Mesenteric fat pad (tissue), 1 donor: ENCODE measurements around the gene CHD5. TPM values are rescaled to one million over a fixed set of nuclear protein-coding genes. Genes with fewer than 3 reads are reported as not detected.

Source experiments
- DNase-seq: peaks from one replicate; pipeline ENCODE4 v3.0.0-alpha.2; 2020; ENCODE audit warnings: low spot score
- total RNA-seq: library from RNA; stranded (reverse); fragmentation: NEBNext Ultra II Directional; extraction: Animal tissue kit (Norgen Biotek cat#: 25700); gene quantifications from one replicate; pipeline ENCODE4 v1.2.1, GENCODE V29; 2021
- donor health status: DM: yes; HTN: yes; CAD: no.

CHD5 gene
- total RNA-seq, 1 donor from 2014 or later = 0.13 TPM

DNA sequence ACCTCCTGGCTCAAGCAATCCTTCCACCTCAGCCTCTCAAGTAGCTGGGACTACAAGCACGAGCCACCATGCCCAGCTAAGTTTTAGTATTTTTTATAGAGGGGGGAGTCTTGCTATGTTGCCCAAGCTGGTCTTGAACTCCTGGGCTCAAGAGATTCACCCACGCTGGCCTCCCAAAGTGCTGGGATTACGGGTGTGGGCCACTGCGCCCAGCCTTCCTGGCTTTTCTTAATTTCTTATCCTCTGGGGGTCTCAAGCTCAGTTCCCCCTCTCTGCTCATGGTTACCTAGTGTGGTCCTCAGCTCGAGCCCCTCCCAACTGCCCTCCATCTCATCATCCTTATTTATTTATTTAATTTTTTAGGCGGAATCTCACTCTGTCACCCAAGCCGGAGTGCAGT lies 22.1 kb upstream of the CHD5 start:
- no peak for DNase-seq

DNA sequence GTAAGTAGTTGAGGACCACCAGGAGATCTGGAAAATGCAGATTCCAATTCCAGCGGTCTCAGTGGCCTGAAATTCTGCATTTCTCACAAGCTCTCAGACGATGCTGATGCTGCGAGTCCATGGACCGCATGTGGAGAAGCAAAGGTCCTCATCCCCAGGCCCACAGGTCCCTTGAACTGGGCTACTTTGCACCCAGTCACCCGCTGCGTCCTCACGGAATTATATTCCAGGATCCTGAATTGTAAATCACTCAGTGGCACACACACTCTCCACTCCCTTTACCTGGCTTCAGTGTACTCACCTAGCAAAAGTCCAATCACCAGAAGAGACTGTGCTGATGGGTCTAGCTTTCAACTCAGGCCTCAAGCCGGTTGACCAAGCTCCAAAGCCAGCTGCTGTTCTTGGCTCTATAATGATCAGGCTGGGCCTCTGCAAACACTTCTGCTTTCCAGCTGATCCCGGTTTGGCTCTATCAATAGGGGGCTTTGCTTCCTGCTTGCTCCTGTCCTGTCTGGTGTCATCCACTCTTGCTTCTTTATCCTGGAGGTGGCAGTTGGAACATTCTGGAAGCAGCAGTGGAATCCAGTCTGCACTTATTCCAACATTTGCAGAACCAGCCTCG lies 20.2 kb upstream of the CHD5 start:
- no peak for DNase-seq

DNA sequence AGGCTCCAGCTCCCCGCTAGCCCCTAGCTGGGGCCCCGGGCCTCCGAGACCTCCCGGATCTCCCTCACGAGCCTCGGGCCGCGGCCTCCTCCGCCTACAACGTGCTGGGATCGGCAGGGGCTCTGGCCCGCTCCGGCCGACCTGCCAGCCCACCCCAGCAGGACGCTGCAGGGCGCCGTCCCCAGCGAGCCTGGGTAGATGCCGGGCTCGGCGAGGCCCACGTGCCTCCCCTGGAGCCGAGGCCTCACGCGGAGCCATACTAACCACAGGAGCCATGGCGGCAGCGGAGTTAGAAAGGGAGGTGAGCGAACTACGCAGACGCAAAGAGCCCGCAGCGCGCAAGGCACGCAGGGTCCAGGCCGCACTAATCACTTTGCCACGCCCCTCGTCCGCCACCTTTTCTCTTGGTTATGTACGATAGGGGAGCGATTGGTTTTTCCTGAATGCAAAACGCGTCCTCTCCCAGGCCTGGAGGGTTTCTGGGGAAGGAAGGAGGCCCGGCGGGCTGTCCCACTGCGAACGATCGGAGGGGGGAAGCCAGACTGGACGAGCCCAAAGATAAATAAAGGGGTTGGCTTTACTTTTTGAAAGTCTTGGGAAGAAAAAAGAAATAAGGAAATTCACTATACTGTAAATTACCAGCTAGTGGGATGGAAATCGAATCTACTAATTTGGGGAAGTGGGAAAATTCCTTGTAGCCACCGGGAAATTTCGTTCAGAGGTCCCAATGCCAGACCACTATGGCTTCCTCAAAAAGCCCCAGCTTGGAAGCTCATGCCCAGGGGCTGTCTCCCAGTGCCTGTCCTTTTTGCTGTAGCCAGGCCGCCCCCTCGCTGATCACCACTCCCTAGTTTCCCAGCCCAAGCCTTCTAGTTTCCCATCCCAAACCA lies 19.4 kb upstream of the CHD5 start, which contains the start of gene RPL22:
RPL22 (minus strand) TSS at position 298 of the 890 bp plus-strand sequence; CDS start at position 276, 22 bp downstream.
- DNase-seq = peak; percentile 96

DNA sequence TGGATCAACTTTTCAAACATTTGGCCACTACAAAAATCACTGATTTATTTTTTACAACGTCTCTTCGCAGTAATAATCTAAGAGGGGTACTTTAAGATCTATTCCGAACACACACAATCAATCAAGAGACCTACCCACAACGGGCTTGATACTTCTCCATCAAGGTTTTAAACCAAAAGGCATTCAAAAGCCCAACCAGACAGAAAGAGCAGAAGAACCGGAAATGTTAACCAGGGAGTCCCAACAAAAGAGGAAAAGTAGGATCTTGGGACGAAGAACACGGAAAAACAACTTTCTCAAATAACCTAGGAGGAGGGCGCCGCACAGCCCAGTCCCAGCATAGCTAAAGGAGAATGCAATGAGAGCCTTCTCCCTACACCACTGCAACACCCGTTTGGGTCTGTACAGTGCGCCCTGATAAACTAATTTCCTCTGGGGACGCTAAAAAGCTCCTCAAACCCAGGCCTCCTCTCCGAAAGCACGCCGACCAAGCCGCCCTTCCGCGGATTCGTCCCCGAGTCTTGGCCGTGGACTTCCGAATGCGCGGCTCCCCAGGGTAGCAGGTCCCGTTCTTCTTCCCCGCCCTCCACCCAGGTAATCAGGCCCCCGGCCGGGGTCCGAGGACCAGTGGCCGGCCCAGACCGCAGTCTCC lies 18.7 kb upstream of the CHD5 start:
- DNase-seq = no peak

DNA sequence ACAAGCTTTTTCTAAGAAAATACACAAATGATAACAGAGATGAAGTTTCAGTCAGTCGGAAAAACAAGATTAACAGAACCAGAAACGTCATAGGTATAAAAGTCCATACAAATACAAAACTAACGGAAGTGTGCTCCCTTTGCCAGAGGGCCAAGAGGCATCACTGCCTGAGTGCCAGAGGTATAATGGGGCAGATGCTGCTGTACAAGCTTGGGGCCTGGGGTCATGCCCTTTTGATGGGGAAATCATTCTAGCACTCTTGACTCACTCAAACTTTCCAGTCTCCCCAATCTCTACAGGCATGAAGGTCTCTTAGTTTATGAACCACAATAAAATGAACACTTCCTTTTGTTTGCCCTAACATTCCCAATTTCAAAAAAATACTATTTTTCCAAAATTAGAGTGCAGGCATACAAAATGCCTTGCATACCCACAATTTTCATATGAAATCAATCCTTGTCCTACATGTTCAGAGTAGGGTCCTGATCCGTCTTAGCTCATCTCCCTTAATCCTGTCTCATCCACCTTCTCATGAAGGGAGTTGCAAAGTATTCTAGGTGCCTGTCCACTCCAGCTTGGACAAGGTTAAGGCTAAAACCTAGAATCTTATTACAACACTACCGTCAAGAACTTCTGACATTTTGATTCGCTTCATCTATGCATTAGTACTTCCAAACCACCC lies 17.8 kb upstream of the CHD5 start:
- DNase-seq = no peak

DNA sequence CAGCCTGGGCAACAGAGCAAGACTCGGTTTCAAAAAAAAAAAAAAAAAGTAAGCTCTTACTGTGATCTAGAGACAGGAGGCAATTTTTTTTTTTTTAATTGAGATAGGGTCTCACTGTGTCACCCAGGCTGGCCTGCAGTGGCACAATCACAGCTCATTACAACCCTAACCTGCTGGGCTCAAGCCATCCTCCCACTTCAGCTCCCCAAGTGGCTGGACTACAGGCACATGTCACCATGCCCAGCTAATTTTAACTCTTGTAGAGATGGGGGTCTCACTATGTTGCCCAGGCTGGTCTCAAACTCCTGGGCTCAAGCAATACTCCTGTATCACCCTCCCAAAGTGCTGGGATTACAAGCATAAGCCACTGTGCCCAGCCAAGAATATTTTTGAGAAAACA lies 11.8 kb upstream of the CHD5 start:
- no peak for DNase-seq

DNA sequence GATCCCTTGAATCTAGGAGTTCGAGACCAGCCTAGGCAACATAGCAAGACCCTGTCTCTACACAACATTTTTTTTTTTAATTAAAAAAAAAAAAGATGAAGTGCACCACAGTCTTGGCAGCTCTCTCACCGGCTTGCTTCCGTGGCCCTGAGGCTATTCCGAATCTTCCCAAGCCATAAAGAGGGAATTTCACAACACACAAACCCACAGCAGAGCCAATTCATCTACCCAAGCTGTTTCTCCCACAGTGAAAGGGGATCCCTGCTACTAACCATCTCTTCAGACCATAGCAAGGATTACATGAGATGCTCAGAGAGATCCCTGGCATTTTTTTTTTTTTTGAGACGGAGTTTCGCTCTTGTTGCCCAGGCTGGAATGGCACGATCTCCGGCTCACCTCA lies 8.3 kb upstream of the CHD5 start:
- no peak for DNase-seq

DNA sequence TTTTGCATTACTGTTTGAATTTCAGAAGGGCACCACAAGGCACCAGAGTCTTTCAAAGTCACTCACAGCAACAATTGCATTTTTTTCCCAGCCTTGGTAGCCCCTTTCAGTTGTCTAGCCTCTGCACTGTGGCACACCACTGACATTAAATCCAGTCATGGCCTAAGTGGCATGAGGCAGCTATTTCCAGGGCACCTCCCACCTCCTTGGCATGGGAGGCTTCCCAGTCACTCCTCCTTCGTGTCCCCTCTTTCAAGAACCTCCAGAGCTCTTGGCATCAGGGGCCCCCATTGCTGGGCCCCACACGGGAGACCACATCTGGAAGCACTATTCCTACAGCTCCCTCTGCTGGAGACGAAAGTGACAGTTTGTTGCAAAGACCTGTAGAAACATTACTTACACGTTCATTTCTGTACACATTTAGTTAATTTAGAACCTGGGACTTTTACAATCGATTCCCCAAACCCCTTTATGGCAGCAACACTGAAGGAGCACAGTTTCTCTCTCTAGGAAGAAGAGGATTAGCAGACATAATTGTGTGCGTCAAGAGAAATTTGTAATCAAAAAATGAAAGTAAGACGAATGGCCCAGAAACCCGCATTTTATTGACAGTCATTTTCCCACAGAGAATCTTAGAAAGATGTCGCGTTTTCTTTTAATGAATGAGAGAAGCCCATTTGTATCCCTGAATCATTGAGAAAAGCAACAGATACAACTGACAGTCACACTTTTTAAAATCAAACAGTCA lies 5.7 kb upstream of the CHD5 start:
- no peak for DNase-seq

DNA sequence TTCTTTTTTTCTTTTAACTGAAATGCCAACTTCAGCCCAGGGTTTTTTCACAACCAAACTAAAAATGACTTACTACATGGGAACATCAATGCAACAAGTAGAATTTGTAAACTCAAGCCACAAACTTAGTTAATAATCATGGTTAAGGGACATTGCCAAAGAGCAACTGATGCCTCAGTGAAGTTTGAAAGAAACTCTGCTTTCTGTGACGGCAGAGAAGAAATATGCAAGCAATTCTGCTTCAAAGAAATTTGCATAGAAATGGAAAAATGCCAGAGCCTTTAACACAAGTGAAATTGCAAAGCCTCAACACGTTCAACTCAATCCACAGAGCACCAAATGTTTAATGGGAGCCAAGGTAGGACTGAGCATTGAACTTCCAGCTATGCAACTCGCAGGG lies 5.0 kb upstream of the CHD5 start:
- no peak for DNase-seq

DNA sequence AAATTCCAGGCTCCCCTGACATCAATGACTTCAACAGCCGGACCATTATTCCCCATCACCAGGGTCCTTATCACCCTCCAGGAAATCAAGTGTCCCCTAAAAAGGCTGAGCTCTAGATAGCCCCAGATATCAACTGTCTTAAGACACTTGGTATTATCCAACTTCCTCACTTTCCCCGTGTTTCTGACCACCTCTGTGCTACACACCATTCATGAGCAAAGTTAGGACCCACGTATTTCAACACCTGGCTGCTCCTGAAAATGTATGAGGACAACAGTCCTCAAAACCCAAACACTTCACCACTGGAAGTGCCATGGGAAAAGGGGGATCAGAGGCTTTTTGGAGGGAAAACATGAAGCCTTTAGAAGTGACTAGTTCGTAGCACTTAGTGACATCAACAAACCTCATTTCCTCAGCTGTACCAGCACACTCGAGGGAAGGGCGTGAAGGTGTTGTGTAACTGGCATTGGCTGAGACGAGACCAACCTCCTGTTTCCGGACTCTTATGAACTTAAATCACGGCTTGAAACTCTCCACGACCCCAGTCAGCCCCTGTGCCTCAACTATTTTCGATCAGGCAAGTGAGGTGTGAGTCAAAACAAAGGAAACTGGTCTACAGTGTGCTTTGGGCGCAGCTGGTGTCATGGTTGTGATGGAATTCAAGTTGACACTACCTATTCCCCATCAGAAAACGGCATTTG lies 4.1 kb upstream of the CHD5 start:
- DNase-seq = no peak

DNA sequence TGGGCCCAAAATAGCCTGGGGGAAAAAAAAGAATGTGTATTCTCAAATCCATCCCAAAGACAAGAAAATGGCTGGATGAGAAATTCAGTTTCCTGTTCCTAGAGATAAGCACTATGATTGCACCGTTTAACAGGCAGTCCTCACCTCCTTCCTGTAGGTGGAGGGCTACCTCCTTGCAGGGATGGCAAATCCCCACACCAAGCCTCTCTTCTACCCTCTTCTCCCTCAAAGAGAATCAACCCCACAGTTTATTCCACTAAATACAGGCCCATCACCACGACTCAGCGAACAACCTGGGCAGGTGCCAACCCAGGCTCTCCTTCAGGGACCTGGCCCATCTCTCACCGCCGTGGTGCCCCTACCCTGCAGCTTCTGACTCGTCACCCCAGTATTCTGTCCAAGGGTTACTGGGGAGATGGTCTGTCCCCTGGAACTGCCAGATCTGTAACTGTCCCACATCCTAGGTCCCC lies 3.4 kb upstream of the CHD5 start:
- no peak for DNase-seq

DNA sequence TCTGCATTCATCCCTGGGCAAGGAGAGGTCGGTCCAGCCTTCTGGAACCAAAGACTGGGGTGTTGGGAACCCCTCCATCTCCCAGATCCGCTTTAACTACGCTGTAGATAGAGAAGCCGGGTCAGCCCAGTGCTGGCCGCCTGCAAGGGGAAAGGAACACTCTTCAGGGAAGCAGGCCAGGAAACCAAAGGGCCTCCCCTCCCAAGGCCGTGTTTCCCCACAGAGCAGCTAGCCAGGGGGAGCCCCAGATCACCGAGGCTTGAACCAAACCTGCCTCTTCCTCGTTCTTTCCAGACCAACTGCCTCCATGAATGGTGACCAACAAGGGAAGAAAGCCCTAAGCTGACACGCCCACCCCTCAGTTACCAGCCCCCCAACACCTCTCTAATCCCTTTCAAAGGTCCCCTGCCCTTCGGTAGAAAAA lies 1.2 kb upstream of the CHD5 start:
- no peak for DNase-seq

DNA sequence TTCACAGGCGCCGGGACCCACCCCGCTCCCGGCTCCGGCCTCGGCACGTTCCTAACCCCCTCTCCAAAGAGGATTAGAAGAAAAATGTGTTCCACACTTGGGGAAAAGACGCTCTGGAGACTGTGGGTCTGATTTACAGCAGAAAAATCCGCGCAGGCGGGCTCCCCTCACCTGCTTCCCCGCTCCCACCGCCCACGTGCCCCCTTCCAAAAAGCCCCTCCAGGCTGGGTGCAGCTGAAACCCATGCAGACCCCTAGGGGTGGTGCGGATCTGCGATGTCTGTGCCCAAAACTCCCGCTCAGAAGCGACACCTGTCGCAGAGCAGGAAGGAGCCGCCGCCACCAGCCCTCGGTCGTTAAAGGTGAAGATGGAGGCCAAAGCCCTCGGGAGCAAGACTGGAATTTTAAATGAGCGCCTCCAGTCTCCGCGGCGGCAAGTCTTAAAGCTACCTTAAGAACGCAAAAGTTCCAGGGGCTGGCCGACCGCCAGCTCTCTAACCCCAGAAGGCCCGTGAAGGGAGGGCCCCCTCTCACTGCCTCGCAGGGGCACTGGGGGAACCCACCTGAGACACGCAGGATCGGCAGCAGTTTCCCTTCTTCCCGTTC lies 688 bp upstream of the CHD5 start:
- no peak for DNase-seq

DNA sequence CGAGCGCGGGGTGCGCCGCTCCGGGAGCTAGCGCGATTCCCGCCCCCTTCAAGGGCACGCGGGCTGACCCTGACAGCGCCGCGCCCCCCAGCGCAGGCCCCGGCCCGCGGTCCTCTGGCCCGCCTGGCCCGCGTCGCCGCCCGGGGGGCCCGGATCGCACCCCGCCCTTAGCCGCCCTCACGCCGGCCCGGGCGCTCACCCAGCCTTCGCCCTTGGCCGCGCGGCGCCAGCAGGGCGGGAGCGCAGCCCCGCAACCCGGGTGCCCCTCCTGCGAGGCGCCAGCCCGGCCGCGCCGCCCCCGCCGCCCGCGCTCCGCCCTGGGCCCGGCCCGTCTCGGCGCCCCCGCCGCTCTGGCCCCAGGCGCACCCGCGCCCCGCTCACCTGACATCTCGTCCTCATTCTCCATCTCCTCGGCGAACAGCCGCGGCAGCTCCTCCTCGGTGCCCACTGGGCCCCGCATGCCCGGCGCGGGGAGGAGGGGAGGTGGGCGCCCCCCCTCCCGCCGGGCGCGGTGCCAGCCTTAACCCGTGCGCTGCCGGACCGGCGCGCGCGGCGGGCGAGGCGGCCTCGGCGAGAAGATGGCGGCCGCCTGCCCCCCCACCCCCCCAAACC lies 451 bp downstream of the CHD5 start:
- DNase-seq = no peak

DNA sequence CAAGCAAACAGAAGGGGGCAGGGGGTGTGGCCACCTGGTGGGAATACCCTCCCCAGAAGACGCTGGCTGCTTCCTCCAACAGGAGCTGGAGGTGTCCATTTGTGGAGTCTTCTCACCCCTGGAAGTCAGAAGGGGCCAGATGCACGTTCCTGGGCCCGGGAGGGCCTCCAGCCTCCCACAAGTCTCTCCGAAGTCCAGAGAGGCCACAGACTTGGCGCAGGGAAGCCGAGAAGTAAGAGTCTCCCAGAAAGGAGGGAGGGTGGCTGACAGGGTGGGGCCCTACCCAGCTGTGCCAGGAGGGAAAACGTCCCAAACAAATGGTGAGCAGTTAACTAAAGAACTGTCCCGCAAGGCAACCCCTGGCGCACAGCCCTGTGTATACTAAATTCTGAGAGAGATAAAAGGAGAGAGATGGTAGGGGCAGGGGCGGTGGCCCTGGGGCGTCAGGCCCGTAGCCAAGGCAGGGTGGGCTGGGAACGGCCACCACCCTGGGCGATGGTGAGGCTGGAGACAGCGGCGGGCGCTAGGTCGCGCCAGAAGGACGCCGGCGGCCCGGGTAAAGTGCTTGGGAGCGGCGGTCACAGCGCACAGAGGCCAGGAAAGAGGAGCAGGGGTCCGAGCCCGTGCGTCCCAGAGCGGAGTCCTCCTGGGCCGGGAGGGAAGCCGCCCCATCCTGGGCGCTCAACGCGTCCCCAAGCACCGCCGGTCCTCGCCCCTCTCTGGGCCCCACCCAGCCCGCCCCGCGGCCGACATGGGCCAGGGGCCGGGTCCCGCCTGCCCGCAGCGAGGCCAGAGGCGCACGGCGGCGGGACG lies 1.2 kb downstream of the CHD5 start:
- DNase-seq = no peak

DNA sequence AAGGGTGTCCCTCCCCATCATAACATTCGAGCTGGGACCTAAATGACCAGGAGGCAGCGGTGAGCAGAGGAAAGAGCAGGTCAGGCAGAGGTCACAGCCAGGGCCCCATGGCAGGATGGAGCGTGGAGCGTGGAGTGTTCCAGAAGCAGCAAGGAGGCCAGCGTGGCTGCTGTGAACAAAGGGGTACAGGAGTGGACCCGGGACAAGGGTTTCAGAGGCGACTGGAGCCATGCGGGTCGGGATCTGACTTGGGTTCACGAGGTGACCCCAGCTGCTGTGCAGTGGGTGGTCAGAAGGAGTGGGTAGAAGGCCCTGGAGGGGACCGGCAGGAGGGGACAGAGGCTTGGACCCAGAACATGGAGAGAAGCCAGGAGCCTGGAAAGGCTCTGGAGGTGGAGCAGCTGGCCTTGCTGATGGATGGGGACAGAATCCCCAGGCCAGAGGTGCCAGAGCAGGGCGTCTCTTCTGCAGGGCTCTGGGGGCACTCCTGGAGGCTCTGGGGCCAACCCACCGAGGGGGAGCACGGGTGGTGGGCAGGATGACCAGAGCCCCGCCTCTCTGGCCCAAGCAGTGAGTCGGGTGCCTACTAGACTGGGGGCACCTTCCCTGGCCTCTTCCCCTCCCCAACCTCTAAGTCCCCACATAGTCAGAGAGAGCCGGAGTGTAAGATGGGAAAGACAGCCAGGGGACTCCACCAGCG lies 2.3 kb downstream of the CHD5 start:
- DNase-seq = no peak

DNA sequence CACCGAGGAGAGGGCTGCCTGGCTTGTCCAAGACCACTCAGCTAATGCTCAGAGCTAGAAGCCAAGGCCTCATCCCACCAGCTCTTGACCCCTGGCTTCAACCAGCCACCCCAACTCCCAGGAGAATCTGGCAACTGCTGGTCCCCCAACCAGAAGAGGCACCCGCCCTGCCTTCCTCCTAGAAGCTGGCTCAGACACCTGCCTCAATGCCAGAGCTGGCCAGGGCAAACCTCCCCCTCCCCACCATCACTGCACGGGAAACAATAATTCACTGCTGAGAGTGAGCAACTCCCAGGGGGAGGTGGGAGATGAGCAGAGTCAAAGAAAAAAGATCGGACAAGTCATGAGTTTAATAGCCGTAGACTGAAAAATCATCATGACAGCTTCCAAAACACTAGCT lies 3.3 kb downstream of the CHD5 start:
- DNase-seq = no peak

DNA sequence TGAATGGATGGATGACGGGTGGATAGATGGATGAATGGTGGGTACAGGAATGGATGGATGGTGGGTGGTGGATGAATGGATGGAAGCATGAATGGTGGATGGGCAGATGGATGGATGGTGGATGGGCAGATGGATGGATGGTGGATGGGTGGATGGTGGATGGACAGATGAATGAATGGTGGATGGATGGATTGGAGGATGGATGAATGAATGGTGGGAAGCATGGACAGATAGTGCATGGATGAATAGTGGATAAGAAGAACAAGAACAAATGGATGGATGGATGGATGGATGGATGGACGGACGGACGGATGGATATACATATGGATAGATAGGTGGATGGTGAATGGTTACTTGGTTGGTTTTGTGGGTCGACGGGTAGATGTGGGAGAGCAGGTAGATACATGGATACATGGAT lies 4.7 kb downstream of the CHD5 start:
- DNase-seq = no peak
